BJ (cell line): ENCODE data around the gene SPRED3. TPM values are rescaled to one million over a fixed set of nuclear protein-coding genes. Genes with fewer than 3 reads are reported as not detected.
A peak's percentile ranks its signal among the peaks of the same experiment; 100 is the strongest.

Experiments used
- CTCF ChIA-PET: fragments of 350-600 bp; formaldehyde crosslinking; extraction: SDS; loops from one replicate; lab custom pipeline; 2021; ENCODE audit warnings: antibody characterized with exemption, inconsistent platforms; lab: Yijun Ruan, JAX
- POLR2A ChIA-PET: fragments of 300-600 bp; sonication (Branson Sonifier 250); formaldehyde crosslinking; extraction: SDS; loops from one replicate; lab custom pipeline; 2021; ENCODE audit warnings: antibody characterized with exemption; lab: Charles Lee
- DNase-seq: peaks from one replicate; pipeline ENCODE4 v3.0.0-alpha.2; 2011; ENCODE audit warnings: low read depth
- H3K27me3 ChIP-seq: 2 replicates; pipeline ENCODE4 v1.6.0; 2011; ENCODE audit warnings: low read length; ENCODE audit not compliant: control insufficient read depth, insufficient read depth
- H3K36me3 ChIP-seq: 2 replicates; pipeline ENCODE4 v1.5.1; 2011; ENCODE audit warnings: low read length; ENCODE audit not compliant: control insufficient read depth, insufficient read depth
- H3K4me3 ChIP-seq: 2 replicates; pipeline ENCODE4 v1.5.1; 2011; ENCODE audit warnings: low read depth, mild to moderate bottlenecking, control low read depth, low read length
- polyA plus RNA-seq: library from polyadenylated mRNA; depleted of rRNA; stranded (reverse); fragments of >200 nt; gene quantifications from 2 replicates; pipeline ENCODE4 v1.2.3, GENCODE V29; 2011
- TF ChIP-seq, protein P1 (sequence below): IDR thresholded peaks from 2 replicates; pipeline ENCODE4 v1.5.1; 2011; ENCODE audit warnings: low read depth, mild to moderate bottlenecking, control low read depth, inconsistent platforms, low read length, moderate library complexity; ENCODE audit not compliant: insufficient read depth

SPRED3 gene
- polyA plus RNA-seq, 1 experiment, result 5.9 TPM

DNA sequence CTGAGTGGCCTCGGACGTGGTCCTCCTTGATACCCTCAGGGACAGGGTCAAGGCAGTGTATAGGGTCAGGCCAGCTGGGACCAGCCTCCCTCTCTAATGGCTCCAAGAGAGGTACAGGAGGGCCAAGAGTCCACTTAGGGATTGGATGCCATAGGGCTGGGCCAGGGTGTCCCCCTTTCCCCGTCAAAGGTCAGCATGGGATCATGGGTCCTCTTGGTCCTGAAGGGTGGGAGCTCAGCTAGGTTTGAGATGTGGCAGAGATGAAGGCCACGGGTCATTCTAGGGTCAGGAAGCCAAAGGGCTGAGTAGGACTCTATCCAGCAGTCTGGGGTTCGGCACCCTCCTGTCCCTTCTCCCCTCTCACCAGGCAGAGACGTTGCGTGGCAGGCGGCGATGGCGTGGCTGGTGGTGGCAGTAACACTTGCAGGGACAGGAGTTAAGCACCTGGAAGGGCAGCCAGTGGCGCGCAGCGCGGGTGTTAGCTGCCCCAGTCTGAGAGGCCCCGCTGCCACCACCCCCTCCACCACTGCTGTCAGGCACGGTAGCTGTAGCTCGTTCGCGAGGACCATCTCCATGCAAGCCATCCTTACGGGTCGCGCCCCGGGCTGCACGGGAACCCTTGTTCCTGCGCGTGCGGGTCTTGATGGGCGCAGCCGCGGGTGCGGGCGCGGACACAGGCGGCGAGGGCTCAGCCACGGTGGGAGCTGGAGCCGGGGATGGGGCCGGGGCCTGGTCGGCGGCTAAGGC is 3.3 kb upstream of the SPRED3 start:
- no peak for DNase-seq
- H3K36me3 ChIP-seq, result peaks cover 39% of the 10 kb centered on the region
- no peaks in the 10 kb centered on the region for H3K27me3 ChIP-seq
- TF ChIP-seq, protein P1, sequence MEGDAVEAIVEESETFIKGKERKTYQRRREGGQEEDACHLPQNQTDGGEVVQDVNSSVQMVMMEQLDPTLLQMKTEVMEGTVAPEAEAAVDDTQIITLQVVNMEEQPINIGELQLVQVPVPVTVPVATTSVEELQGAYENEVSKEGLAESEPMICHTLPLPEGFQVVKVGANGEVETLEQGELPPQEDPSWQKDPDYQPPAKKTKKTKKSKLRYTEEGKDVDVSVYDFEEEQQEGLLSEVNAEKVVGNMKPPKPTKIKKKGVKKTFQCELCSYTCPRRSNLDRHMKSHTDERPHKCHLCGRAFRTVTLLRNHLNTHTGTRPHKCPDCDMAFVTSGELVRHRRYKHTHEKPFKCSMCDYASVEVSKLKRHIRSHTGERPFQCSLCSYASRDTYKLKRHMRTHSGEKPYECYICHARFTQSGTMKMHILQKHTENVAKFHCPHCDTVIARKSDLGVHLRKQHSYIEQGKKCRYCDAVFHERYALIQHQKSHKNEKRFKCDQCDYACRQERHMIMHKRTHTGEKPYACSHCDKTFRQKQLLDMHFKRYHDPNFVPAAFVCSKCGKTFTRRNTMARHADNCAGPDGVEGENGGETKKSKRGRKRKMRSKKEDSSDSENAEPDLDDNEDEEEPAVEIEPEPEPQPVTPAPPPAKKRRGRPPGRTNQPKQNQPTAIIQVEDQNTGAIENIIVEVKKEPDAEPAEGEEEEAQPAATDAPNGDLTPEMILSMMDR, result no peak
- ChIA-PET POLR2A (interaction anchor here (0.5 kb wide), 1 partner anchor 10 kb away, joined by 3 read pairs; no protein-coding TSS in a partner anchor), CTCF (interaction anchor here (0.9 to 2.0 kb wide), 3 partner anchors 9 to 151 kb away, joined by 3 to 8 read pairs (median 7); partner anchors contain the start of gene FAM98C)
- H3K4me3 ChIP-seq, result no peak overlapping the region

DNA sequence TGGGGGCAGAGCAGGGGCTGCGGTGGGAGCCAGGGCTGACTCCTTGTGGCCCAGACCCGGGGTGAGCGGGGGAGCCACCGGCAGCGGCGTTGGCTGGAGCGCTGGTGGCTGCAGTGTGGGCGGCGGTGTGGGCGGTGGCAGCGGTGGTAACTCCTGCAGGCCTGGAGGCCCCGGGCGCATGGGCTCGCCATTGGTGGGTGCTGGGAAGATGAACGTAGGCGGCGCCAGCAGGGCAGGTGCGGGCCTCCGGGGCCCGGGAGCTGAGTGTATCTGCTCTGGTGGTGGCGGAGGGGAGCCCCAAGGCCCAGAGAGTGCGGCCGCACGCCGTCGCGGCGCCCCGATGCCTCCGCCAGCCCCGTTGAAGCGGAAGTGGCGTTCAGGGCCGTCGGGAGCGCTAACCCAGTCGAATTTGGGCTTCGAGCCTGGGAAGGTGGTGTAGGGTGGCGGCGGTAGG is 2.7 kb upstream of the SPRED3 start:
- DNase-seq, result no peak
- H3K4me3 ChIP-seq, result no peak overlapping the region
- TF ChIP-seq, protein P1, result no peak
- ChIA-PET CTCF (interaction anchor here (0.9 kb wide), 1 partner anchor 17 kb away, joined by 3 read pairs; the partner anchor contains the start of gene FAM98C), POLR2A (interaction anchor here (0.5 kb wide), 1 partner anchor 11 kb away, joined by 3 read pairs; no protein-coding TSS in a partner anchor)
- H3K36me3 ChIP-seq, result peaks cover 36% of the 10 kb centered on the region
- no peaks in the 10 kb centered on the region for H3K27me3 ChIP-seq

DNA sequence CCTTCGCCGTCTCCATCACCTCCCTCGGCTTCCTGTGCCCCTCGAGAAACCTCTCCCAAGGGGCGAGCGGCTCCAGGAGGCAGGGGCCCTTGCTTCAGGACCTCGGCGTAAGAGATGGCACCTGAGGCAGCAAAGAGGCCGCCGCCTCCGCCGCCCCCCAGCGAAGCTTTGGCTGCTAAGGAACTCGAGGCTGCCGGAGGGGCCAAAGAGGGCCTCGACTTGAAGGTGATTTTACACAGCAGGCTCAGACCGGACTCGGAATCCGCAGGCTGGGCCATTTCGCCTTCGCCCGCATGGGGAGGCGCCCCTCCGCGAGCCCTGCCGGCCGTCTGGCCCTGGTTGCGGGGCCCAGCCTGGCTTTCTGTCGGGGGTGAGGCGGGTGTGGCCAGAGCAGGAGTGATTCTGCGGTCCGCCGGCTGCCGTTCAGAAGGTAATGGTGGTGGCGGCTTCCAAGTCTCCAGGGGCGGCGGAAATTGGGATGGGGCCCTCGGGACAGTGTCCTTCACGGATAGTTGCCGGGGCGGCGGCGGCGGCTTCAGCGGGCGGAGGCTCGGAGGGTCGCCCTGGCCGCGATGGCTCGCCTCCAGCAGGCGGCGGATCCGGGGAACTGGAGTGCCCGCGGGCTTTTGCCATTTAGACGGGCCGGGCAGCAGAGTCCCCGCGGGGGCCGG is 2.1 kb upstream of the SPRED3 start:
- DNase-seq, result no peak
- Histone ChIP-seq H3K4me3 (no peak overlapping the region), H3K27me3 (no peaks in the 10 kb centered on the region), H3K36me3 (peaks cover 30% of the 10 kb centered on the region)
- TF ChIP-seq, protein P1, result no peak
- ChIA-PET POLR2A (interaction anchor here (0.5 kb wide), 1 partner anchor 10 kb away, joined by 3 read pairs; no protein-coding TSS in a partner anchor), CTCF (interaction anchor here (0.9 to 2.2 kb wide), 3 partner anchors 10 to 16 kb away, joined by 3 to 12 read pairs (median 3); partner anchors contain the start of gene FAM98C)

DNA sequence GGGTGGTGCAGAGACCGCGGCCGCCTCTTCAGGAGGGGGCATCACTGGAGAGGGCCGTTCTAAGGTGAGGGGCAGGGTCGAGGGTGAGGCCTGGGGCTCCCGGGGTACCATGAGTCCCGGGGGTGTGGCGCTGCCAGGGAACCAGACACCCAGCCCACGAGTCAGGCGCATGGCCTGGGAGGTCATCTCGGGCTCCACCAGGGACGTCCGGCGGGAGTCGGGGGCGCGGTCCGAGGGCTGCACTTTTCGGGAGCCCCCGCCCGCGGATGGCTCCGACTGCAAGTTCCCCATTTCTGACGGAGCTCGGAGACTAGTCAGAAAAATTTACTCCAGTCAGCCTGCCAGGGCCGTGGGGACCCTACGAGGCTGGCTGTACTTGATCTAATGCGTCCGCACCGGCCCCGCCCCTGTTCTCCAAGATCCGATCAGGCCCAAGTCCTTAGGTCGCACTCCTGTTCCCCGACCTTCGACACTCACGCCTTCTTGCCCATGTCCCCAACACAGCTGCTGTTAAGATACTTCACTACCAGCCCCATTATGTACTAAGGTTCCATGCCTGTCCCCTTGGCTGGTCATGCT is 1.4 kb upstream of the SPRED3 start:
- CTCF ChIA-PET, result interaction anchor here (1.0 to 3.6 kb wide), 8 partner anchors 11 to 485 kb away, joined by 3 to 12 read pairs (median 4); partner anchors contain the start of genes CATSPERG, FAM98C and PSMD8
- POLR2A ChIA-PET, result interaction anchor here (0.5 to 1.3 kb wide), 7 partner anchors 11 to 993 kb away, joined by 3 to 18 read pairs (median 4); partner anchors contain the start of genes FAM98C and PSMD8
- no peak for DNase-seq
- Histone ChIP-seq H3K27me3 (no peaks in the 10 kb centered on the region), H3K4me3 (peak overlapping the region; percentile 91), H3K36me3 (peaks cover 28% of the 10 kb centered on the region)
- TF ChIP-seq, protein P1, result no peak
